Measurements from ENCODE around the gene LENG9. TPM values are rescaled to one million over a fixed set of nuclear protein-coding genes. Genes with fewer than 3 reads are reported as not detected.

The LENG9 gene
- total RNA-seq, 1 experiment from 2014 or later, result 5.1 TPM

GRCh38 chr19:54418030-54418929 is 45.3 kb downstream of the LENG9 start:
- in situ Hi-C loops (cut with HindIII; ENCODE audit: low pct_unique_long_range_greater_than_20kb, low sequenced_read_pairs) (no loop called here), intact Hi-C loops (cut with micrococcal nuclease; ENCODE audit: unreplicated experiment) (no loop called here)
- no peak overlapping the region for H3K27ac ChIP-seq (ENCODE audit: low read length)
- no peaks in the 10 kb centered on the region for H3K9me3 ChIP-seq (ENCODE audit: control insufficient read depth, insufficient read depth, low read depth, low read length)
- no TSS peak for BruUV-seq (replicated peaks)
- DNase-seq (ENCODE audit: low read depth, low spot score) (no peak), ATAC-seq (peak; percentile 49)
- H3K27me3 ChIP-seq (ENCODE audit: control insufficient read depth, insufficient read depth, low read length), result 0 out of 2 replicates have a peak, but pooled peaks cover 2% of the 10 kb centered on the region
- no peak overlapping the region for H3K4me3 ChIP-seq (ENCODE audit: low read depth in 2 of 2, low read length in 2 of 2)
- CTCF ChIA-PET, result no interaction called here
- TF ChIP-seq REST (IDR thresholded peaks at IDR 0.05; ENCODE audit: insufficient read depth in 1 of 2, low read depth in 2 of 2, low read length in 1 of 2), result no peak
- TF ChIP-seq CTCF (IDR thresholded peaks at IDR 0.05), result no peak
- no peak for TF ChIP-seq TCF7L2 (IDR thresholded peaks at IDR 0.05; ENCODE audit: low read depth, low read length)
- TF ChIP-seq SIN3A (IDR thresholded peaks at IDR 0.05; ENCODE audit: borderline replicate concordance, insufficient read depth, low read depth, low read length), result no peak
- TF ChIP-seq POLR2AphosphoS5 (IDR thresholded peaks at IDR 0.05; ENCODE audit: low read depth, low read length), result no peak
- no peaks in the 10 kb centered on the region for H3K36me3 ChIP-seq (ENCODE audit: control insufficient read depth, insufficient read depth, low read length)
- POLR2A ChIA-PET, result no interaction called here
- peaks cover 11% of the 10 kb centered on the region for H3K4me1 ChIP-seq (ENCODE audit: control insufficient read depth, insufficient read depth, low read length)

- intact Hi-C loops (cut with micrococcal nuclease; ENCODE audit: unreplicated experiment), result no loop called here
These were observed 46.7 kb downstream of the LENG9 start for GRCh38 chr19:54416695-54417491.

More at GRCh38 chr19:54416695-54417491, 46.7 kb downstream of the LENG9 start:
- Histone ChIP-seq H3K36me3 (ENCODE audit: control insufficient read depth, insufficient read depth, low read length) (no peaks in the 10 kb centered on the region), H3K4me1 (ENCODE audit: control insufficient read depth, insufficient read depth, low read length) (peaks cover 11% of the 10 kb centered on the region), H3K27me3 (ENCODE audit: control insufficient read depth, insufficient read depth, low read length) (0 out of 2 replicates have a peak, but pooled peaks cover 2% of the 10 kb centered on the region), H3K27ac (ENCODE audit: low read length) (no peak overlapping the region), H3K4me3 (ENCODE audit: low read depth in 2 of 2, low read length in 2 of 2) (no peak overlapping the region), H3K9me3 (ENCODE audit: control insufficient read depth, insufficient read depth, low read depth, low read length) (no peaks in the 10 kb centered on the region)
- in situ Hi-C loops (cut with HindIII; ENCODE audit: low pct_unique_long_range_greater_than_20kb, low sequenced_read_pairs), result no loop called here
- ATAC-seq (no peak; the same call in 1 of the 2 replicates), DNase-seq (ENCODE audit: low read depth, low spot score) (no peak)
- ChIA-PET CTCF (interaction anchor here (0.6 to 0.7 kb wide), 2 partner anchors 251 to 393 kb away, joined by 3 read pairs; no protein-coding TSS in a partner anchor), POLR2A (interaction anchor here (1.1 kb wide), 1 partner anchor 7 kb away, joined by 3 read pairs; no protein-coding TSS in a partner anchor)
- BruUV-seq (replicated peaks), result no TSS peak
- TF ChIP-seq SIN3A (IDR thresholded peaks at IDR 0.05; ENCODE audit: borderline replicate concordance, insufficient read depth, low read depth, low read length) (no peak), TCF7L2 (IDR thresholded peaks at IDR 0.05; ENCODE audit: low read depth, low read length) (no peak), POLR2AphosphoS5 (IDR thresholded peaks at IDR 0.05; ENCODE audit: low read depth, low read length) (no peak), CTCF (IDR thresholded peaks at IDR 0.05) (no peak), REST (IDR thresholded peaks at IDR 0.05; ENCODE audit: insufficient read depth in 1 of 2, low read depth in 2 of 2, low read length in 1 of 2) (no peak)

Measured in Panc1 (cell line).